ENCODE data around the gene GRM7. TPM values are rescaled to one million over a fixed set of nuclear protein-coding genes. Genes with fewer than 3 reads are reported as not detected.

The GRM7 gene
- total and polyA plus RNA-seq, 2 of the 4 experiments (the other 2 are of a cell fraction) = not detected

GRCh38 chr3:6935970-6936369 lies 75.1 kb downstream of the GRM7 start:
- POLR2A ChIA-PET (ENCODE audit: unreplicated experiment) = no interaction called here
- ATAC-seq (ENCODE audit: low read depth) = no peak
- intact Hi-C loops (cut with micrococcal nuclease) = no loop called here

More at GRCh38 chr3:6935970-6936369, 75.1 kb downstream of the GRM7 start:
- in situ Hi-C loops (cut with MboI; ENCODE audit: low sequenced_read_pairs) (no loop called here), dilution Hi-C loops (cut with HindIII; ENCODE audit: low sequenced_read_pairs, unreplicated experiment) (no loop called here)
- Histone ChIP-seq H3K36me3 (ENCODE audit: control insufficient read depth, insufficient read depth, low read length) (no peaks in the 10 kb centered on the region), H4K5ac (ENCODE audit: low read depth, low read length) (no peak overlapping the region), H3K18ac (ENCODE audit: low read depth, low read length) (no peak overlapping the region), H3K4me2 (ENCODE audit: low read depth, low read length) (no peak overlapping the region), H4K91ac (ENCODE audit: insufficient read depth, low read depth, low read length) (no peak overlapping the region), H3K4ac (ENCODE audit: low read depth, low read length) (no peak overlapping the region), H3K4me3 (ENCODE audit: insufficient read depth, low read depth, low read length) (no peak overlapping the region), H4K8ac (ENCODE audit: low read depth in 2 of 2, low read length in 2 of 2) (no peak overlapping the region), H3K56ac (ENCODE audit: extremely low read depth, insufficient read depth, low read length) (no peak overlapping the region), H2BK20ac (ENCODE audit: low read depth, low read length) (no peak overlapping the region), H3K9ac (ENCODE audit: low read depth, low read length) (no peak overlapping the region), H3K14ac (replicated peaks; ENCODE audit: low read depth, low read length) (no peak overlapping the region), H3K9me3 (ENCODE audit: control insufficient read depth, insufficient read depth, low read length) (peaks cover 5% of the 10 kb centered on the region; the same call in 1 of the 2 replicates), H2BK5ac (ENCODE audit: low read depth, low read length, poor library complexity, severe bottlenecking) (no peak overlapping the region), H2AK5ac (ENCODE audit: low read depth, low read length) (no peak overlapping the region), H2BK15ac (ENCODE audit: low read depth, low read length) (no peak overlapping the region), H3K23ac (ENCODE audit: low read depth, low read length) (no peak overlapping the region), H4K20me1 (ENCODE audit: insufficient read depth, low read length) (no peaks in the 10 kb centered on the region), H3K9me1 (ENCODE audit: insufficient read depth, low read length) (no peaks in the 10 kb centered on the region), H2AK9ac (replicated peaks; ENCODE audit: low read depth, low read length, poor library complexity) (no peak overlapping the region), H3K27me3 (ENCODE audit: control insufficient read depth, insufficient read depth, low read length) (no peaks in the 10 kb centered on the region), H3K79me1 (ENCODE audit: low read depth in 1 of 2, low read length in 2 of 2) (no peaks in the 10 kb centered on the region), H2AFZ (replicated peaks; ENCODE audit: low read length, poor library complexity) (no peak overlapping the region), H3K4me1 (ENCODE audit: control insufficient read depth, insufficient read depth, low read length) (no peaks in the 10 kb centered on the region), H2BK120ac (ENCODE audit: low read depth, low read length) (no peak overlapping the region), H3K27ac (ENCODE audit: insufficient read depth, low read length) (no peak overlapping the region)
- WGBS, 2 experiments (ENCODE audit: extremely low coverage in 2 of 2, insufficient read length in 1 of 2) = no CpG with 5 or more reads among the region's 2 CpGs
- CTCF ChIA-PET = no interaction called here
- no peak for DNase-seq
- no peak for TF ChIP-seq MXI1 (IDR thresholded peaks at IDR 0.05; ENCODE audit: borderline replicate concordance, low read depth, low read length)
- no peak for TF ChIP-seq RAD21 (IDR thresholded peaks at IDR 0.05; ENCODE audit: low read length)
- TF ChIP-seq SMC3 (IDR thresholded peaks at IDR 0.05; ENCODE audit: low read depth, low read length) = no peak
- TF ChIP-seq MAZ (IDR thresholded peaks at IDR 0.05; ENCODE audit: borderline replicate concordance, low read depth, low read length) = no peak
- no peak for TF ChIP-seq USF2 (IDR thresholded peaks at IDR 0.05; ENCODE audit: low read depth, low read length)
- TF ChIP-seq NFE2L2 (IDR thresholded peaks at IDR 0.05; ENCODE audit: low read depth, low read length) = no peak
- TF ChIP-seq CHD1 (IDR thresholded peaks at IDR 0.05; ENCODE audit: low read depth, low read length) = no peak
- no peak for TF ChIP-seq MAFK (IDR thresholded peaks at IDR 0.05; ENCODE audit: low read depth, low read length)
- TF ChIP-seq POLR2A (IDR thresholded peaks at IDR 0.05; ENCODE audit: low read depth, low read length) = no peak
- TF ChIP-seq, protein P1, sequence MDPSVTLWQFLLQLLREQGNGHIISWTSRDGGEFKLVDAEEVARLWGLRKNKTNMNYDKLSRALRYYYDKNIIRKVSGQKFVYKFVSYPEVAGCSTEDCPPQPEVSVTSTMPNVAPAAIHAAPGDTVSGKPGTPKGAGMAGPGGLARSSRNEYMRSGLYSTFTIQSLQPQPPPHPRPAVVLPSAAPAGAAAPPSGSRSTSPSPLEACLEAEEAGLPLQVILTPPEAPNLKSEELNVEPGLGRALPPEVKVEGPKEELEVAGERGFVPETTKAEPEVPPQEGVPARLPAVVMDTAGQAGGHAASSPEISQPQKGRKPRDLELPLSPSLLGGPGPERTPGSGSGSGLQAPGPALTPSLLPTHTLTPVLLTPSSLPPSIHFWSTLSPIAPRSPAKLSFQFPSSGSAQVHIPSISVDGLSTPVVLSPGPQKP (IDR thresholded peaks at IDR 0.05; ENCODE audit: borderline replicate concordance, low read depth, low read length) = no peak
- TF ChIP-seq RCOR1 (IDR thresholded peaks at IDR 0.05; ENCODE audit: insufficient replicate concordance, low read length) = no peak
- TF ChIP-seq CTCF (conservative IDR thresholded peaks at IDR 0.05; ENCODE audit: low read depth, low read length) = no peak
- no TSS peak for BruUV-seq (replicated peaks)

Data from IMR-90 (cell line).